GM19043 (cell line): Measurements from ENCODE around the gene EDAR.

Experiments used
- ATAC-seq: cut with Tn5 transposase; IDR thresholded peaks from one replicate; pipeline ENCODE4 v1.9.1; 2021; ENCODE audit warnings: low read depth; ENCODE audit not compliant: unreplicated experiment

EDAR gene

DNA sequence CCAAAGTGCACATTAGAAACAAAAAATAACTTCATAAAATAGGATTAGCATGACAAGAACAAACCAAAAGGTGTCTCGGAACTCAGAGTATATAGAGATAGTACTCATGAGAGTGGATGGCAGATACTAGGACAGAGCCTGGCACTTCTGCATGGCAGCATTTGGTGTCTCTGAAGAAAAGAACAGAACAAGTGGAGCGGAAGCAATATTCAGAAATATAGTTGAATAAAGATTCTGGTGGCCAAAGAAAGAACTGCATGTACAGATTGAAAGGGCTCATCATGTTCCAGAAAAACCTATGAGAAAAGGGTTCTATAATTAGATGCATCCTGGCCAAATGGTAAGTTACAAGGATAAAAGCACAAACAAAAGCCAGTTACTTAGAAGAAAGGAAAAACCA lies 111.5 kb downstream of the EDAR start:
- no peak for ATAC-seq

DNA sequence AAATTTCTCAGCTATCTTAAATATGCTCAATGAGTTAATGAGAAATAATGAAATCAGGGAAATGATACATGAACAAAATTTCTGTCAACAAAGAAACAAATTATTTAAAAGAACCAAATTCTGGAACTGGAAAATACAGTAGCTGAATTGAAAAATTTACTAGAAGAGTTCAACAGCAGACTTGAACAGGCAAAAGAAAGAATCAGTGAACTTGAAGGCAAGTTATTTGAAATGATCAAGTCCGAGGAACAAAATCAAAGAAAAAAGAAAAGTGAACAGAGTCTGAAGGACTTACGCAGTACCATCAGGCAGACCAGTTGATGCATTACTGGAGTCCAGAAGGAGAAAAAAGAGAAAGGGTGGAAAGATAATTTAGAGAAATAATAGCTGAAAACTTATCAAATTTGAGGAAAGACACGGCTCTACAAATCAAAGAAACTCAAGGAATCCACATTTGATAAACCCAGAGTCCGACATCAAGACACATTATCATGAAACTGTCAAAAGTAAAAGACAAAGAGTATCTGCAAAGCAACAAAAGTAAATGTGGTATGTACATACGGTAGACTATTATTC lies 118.9 kb downstream of the EDAR start:
- no peak for ATAC-seq

DNA sequence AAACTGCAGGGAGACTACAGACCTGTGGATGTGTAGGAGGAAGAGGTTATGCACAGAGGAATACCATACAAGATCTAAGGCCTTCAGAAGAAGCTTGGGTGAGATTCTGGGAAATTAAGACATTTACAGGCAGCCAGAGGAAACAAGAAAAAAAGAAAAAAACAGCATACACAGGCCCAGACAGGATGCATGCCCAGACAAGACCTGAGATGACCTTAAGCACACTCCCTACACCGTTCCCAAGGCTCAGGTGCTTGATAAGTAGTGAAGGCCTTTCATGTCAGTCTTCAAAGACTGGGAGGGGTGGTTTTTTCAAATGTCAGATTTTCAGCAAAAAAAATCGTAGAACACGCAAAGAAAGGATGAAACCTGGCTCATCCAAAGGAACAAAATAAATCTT lies 119.5 kb downstream of the EDAR start:
- ATAC-seq = no peak

DNA sequence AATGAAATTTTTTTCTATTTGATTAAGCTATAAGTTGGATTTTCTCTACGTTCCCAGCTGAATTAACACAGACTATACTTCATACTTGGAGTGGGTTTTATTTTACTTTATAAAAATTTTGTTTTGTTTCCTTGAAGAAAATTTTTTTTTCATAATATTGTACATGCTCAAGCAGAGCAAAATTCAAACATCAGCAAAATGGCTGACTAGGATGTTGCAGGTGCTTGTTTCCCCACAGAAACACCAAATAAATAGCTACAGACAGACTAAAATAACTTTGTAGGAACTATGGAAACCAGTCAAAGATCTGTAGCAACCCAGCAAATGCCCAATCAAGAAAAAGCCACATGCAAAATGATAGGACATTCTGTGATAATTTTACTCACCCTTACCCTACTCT lies 120.1 kb downstream of the EDAR start:
- no peak for ATAC-seq

DNA sequence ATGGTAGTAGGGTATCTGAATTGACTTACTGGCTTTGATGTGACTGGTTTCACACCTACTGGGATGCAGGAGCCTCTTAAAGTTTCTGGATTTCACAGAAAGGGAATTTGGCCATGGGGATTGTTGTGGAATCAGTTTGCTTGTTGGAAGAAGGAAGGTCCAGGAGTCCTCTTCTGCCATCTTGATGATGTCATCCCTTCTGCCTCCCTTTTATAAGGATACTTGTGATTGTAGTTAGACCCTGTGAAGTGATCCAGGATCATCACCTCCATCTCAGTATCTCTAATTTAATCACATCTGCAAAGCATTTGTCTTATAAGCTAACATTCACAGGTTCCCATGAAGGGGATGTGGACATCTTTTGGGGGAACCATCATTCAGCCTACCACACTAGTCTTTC lies 123.0 kb downstream of the EDAR start:
- no peak for ATAC-seq

DNA sequence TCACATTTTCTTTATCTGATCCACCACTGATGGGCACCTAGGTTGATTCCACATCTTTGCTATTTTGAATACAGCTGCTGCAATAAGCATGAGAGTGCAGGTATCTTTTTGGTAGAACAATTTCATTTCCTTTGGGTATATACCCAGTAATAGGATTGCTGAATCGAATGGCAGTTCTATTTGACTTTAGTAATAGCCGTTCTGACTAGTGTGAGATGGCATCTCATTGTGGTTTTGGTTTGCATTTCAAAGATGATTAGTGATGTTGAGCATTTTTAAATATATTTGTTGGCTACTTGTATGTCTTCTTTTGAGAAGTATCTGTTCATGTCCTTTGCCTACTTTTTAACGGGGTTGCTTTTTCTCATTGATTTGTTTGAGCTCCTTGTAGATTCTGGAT lies 130.1 kb downstream of the EDAR start:
- ATAC-seq = no peak

DNA sequence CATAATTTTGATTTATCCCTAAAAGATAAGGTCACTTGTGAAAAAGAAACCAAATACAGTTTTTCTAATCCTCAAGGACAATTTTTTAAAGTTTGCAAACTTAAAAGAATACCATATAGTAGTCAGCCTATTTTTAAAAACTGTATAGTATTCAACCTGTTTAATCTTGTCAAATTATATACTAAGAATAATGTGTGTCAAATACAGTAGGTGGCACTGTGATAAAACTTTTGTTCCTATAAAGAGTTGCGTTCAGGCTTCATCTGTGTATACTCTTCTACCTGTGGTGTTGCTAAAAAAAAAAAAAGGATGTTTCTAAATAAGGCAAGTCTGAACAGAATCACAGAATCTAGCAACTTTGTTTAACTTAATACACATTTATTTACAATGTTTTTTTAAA lies 133.8 kb downstream of the EDAR start:
- no peak for ATAC-seq

DNA sequence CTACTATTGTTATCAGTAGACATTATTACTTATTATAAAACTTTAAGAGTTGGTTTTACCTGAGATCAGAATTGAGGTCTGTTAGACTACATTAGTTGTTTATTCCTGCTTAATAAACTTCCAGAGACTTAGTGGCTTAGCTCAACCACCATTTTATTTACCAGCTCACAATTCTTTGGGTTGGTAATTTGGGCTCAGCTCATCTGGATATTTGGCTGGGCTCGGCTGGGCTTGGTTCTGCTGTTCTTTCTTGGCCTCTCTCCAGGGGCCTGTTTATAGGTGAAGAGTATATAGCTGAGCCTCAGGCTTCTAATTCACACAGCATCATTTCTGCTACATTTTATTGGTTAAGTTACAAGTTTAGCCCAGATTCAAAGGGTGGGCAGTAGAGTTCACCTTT lies 134.5 kb downstream of the EDAR start:
- ATAC-seq = no peak

DNA sequence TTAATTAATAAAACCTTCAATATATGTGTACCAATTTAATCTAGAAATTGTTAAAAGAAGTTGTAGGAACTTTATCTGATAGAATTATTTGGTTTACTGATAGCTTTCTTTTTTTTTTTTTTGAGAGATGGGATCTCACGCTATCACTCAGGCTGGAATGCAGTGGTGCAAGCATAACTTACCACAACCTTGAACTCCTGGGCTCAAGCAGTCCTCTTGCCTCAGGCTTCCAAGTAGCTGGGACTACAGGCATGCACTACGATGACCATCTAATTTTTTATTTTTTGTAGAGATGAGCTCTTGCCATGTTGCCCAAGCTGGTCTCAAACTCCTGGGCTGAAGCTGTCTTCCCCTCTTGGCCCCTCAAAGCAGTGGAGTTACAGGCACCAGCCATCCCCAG lies 135.6 kb downstream of the EDAR start:
- no peak for ATAC-seq

DNA sequence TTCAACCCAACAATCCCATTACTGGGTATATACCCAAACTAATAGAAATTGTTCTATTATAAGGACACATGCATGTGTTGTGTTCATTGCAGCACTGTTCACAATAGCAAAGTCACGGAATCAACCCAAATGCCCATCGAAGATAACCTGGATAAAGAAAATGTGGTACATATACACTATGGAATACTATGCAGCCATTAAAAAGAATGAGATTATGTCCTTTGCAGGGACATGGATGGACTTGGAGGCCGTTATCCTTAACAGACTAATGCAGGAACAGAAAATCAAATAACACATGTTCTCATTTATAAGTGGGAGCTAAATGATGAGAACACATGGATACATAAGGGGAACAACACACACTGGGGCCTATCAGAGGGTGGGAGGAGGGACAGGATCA lies 136.6 kb downstream of the EDAR start:
- no peak for ATAC-seq

DNA sequence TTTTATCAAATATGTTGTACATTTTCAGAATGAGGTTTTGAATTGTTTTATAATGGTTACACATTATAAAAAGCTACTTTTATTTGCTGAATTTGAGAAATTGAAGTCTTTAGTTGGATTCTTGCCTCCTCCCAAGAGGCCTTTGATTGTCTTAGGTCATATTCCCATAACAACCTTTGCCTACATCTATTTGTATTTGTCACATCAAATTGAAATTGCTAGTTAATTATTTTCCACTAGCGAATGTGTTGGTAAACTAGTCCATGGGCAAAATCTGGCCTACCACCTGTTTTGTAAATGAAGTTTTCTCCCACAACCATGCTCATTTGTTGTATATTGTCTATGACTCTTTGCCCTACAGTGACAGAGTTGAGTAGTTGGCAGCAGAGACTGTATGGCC lies 142.0 kb downstream of the EDAR start:
- ATAC-seq = no peak

DNA sequence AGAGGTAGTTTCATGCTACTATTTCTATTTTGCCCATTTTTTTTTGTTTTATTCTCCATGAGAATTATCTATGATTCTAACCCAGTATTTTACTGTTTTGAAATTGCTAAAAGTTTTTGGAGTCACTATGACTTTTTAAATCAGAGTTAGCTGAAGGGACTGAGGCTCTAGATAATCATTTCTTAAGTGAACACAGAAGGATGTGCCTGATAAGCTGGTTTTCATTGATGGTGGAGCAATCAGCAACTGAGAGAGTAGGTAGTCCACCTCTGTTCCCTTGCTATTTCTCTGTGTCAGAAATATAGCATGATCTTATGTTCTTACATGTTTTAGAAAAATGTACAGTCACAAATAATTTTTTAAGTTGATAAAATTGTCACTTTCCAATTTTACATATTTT lies 143.1 kb downstream of the EDAR start:
- no peak for ATAC-seq
